K562 (cell line): ENCODE measurements around the gene TMEM184C. TPM values are rescaled to one million over a fixed set of nuclear protein-coding genes. Genes with fewer than 3 reads are reported as not detected.

Experiments
- ATAC-seq: fragments of 200-7000 bp; cut with Tn5 transposase; 3 replicates; pipeline ENCODE4 v1.9.1; 2020; ENCODE audit warnings: moderate library complexity
- BruUV-seq: library from RNA; stranded (reverse); fragments of 400-500 nt; replicated peaks from 2 replicates; lab custom pipeline; 2021; lab: Mats Ljungman, UMichigan
- CTCF ChIA-PET: fragments of 300-600 bp; formaldehyde crosslinking; extraction: SDS; loops from one replicate; lab custom pipeline; 2021; ENCODE audit warnings: low intra/inter-chr PET ratio; lab: Yijun Ruan, JAX
- POLR2A ChIA-PET: fragments of 300-600, 350-650 bp; sonication (Branson Sonifier 250); formaldehyde crosslinking; extraction: SDS; loops from one replicate; lab custom pipeline; 2021; ENCODE audit warnings: antibody characterized with exemption, inconsistent platforms; lab: Yijun Ruan, JAX
- DNase-seq, 4 experiments: peaks; one replicate each; pipeline versions ENCODE4 v3.0.0 to v3.0.0-alpha.2; 2011 to 2018; ENCODE audit warnings: low spot score in 3 of 4, mixed read lengths in 3 of 4; ENCODE audit errors: extremely low read depth in 1 of 4
- FAIRE-seq: peaks from 2 replicates; lab custom pipeline; 2011; peaks lifted over from hg19 to GRCh38; lab: Jason Lieb, UNC
- H2AFZ ChIP-seq: 2 replicates; pipeline ENCODE4 v1.6.0; 2011; ENCODE audit warnings: low read depth, low read length, control low read depth, inconsistent platforms
- H3K27ac ChIP-seq: fragments of 200-600 bp; 3 replicates; pipeline ENCODE4 v1.8.0; 2011; ENCODE audit warnings: low read depth, mild to moderate bottlenecking, control low read depth, inconsistent platforms, low read length, moderate library complexity, mixed read lengths; ENCODE audit errors: extremely low read depth
- H3K27me3 ChIP-seq, 2 experiments: fragments of 300-600 bp in 1 of 2; 2 replicates in 1 of 2; 3 replicates in 1 of 2; pipeline versions ENCODE4 v1.6.0 to v1.8.0; 2011; ENCODE audit warnings: inconsistent platforms in 2 of 2, low read length in 2 of 2, mild to moderate bottlenecking in 1 of 2, mixed read lengths in 1 of 2, moderate library complexity in 1 of 2; ENCODE audit not compliant: control insufficient read depth in 2 of 2, insufficient read depth in 2 of 2
- H3K36me3 ChIP-seq: fragments of 300-600 bp; 3 replicates; pipeline ENCODE4 v1.8.0; 2011; ENCODE audit warnings: mild to moderate bottlenecking, low read length, inconsistent platforms; ENCODE audit not compliant: control insufficient read depth, insufficient read depth
- H3K4me1 ChIP-seq, 2 experiments: fragments of 200-600 bp in 1 of 2; replicated peaks in 1 of 2; 2 replicates in 1 of 2; 3 replicates in 1 of 2; pipeline versions ENCODE4 v1.5.1 to v1.8.0; 2011; ENCODE audit warnings: inconsistent platforms in 2 of 2, low read length in 2 of 2, mild to moderate bottlenecking in 1 of 2, mixed read lengths in 1 of 2, moderate library complexity in 1 of 2; ENCODE audit not compliant: control insufficient read depth in 2 of 2, insufficient read depth in 2 of 2
- H3K4me2 ChIP-seq: 2 replicates; pipeline ENCODE4 v1.6.1; 2011; ENCODE audit warnings: low read length, control low read depth, inconsistent platforms, mixed read lengths; ENCODE audit not compliant: insufficient read depth
- H3K4me3 ChIP-seq: fragments of 200-600 bp; sonication (generic), shearing (Covaris generic); 2 replicates; pipeline ENCODE4 v1.5.1; 2016; ENCODE audit warnings: control low read depth, inconsistent platforms
- H3K79me2 ChIP-seq: fragments of 200-600 bp; 3 replicates; pipeline ENCODE4 v1.8.0; 2011; ENCODE audit warnings: low read length, inconsistent platforms; ENCODE audit not compliant: control insufficient read depth, insufficient read depth
- H3K9ac ChIP-seq, 2 experiments: 2 replicates each; pipeline versions ENCODE4 v1.6.0 to v1.6.1; 2011; ENCODE audit warnings: low read depth in 2 of 2, low read length in 2 of 2, control low read depth in 1 of 2, inconsistent platforms in 1 of 2, mild to moderate bottlenecking in 1 of 2, mixed read lengths in 1 of 2; ENCODE audit not compliant: insufficient read depth in 1 of 2
- H3K9me1 ChIP-seq: one replicate; pipeline ENCODE4 v1.6.0; 2011; ENCODE audit warnings: inconsistent platforms, mild to moderate bottlenecking, low read length, moderate library complexity; ENCODE audit not compliant: control insufficient read depth, insufficient read depth
- H3K9me3 ChIP-seq: replicated peaks from 2 replicates; pipeline ENCODE4 v1.5.1; 2011; ENCODE audit warnings: low read depth, low read length, inconsistent platforms; ENCODE audit not compliant: control insufficient read depth, insufficient read depth
- H4K20me1 ChIP-seq: replicated peaks from 2 replicates; pipeline ENCODE4 v1.6.1; 2011; ENCODE audit warnings: low read length, inconsistent platforms, mixed read lengths; ENCODE audit not compliant: control insufficient read depth, insufficient read depth
- BDP1 ChIP-seq: IDR thresholded peaks from 3 replicates; pipeline ENCODE4 v1.6.1; 2011; ENCODE audit not compliant: insufficient read length, insufficient read depth
- CCAR2 ChIP-seq: fragments of 200-400 bp; formaldehyde crosslinking; IDR thresholded peaks from 2 replicates; pipeline ENCODE4 v1.6.1; 2017; ENCODE audit warnings: mild to moderate bottlenecking, low read depth, low read length
- CHD4 ChIP-seq: fragments of 200-600 bp; sonication (generic); IDR thresholded peaks from 3 replicates; pipeline ENCODE4 v1.6.1; 2012; ENCODE audit warnings: low read depth, mild to moderate bottlenecking, mixed read lengths, low read length, inconsistent platforms; ENCODE audit not compliant: insufficient read depth, insufficient replicate concordance, poor library complexity, severe bottlenecking
- FOXJ2 ChIP-seq: fragments of 200-800 bp; sonication (Bioruptor generic); IDR thresholded peaks from 2 replicates; pipeline ENCODE4 v1.6.1; 2016; ENCODE audit warnings: missing genetic modification characterization, missing compliant biosample characterization
- FOXM1 ChIP-seq, 2 experiments: fragments of 450-650 bp in 1 of 2; sonication (generic) in 1 of 2; formaldehyde crosslinking in 1 of 2; IDR thresholded peaks; 2 replicates each; pipeline versions ENCODE4 v1.6.1 to v1.9.0; 2017 to 2022; ENCODE audit warnings: low read depth in 2 of 2, mild to moderate bottlenecking in 2 of 2, missing genetic modification reagents in 1 of 2, moderate library complexity in 1 of 2
- HDAC3 ChIP-seq: fragments of 450-650 bp; IDR thresholded peaks from 2 replicates; pipeline ENCODE4 v1.6.1; 2018; ENCODE audit warnings: borderline replicate concordance, mild to moderate bottlenecking, moderate library complexity; ENCODE audit not compliant: partially characterized antibody
- JUND ChIP-seq, 2 experiments: IDR thresholded peaks; 2 replicates in 1 of 2; 3 replicates in 1 of 2; pipeline ENCODE4 v1.6.1; 2011; ENCODE audit warnings: borderline replicate concordance in 2 of 2, low read depth in 2 of 2, low read length in 2 of 2, improper control_type of control experiment in 1 of 2, missing biosample characterization in 1 of 2, missing genetic modification characterization in 1 of 2, missing genetic modification reagents in 1 of 2
- KLF10 ChIP-seq: fragments of 250-450 bp; sonication (Bioruptor Pico); IDR thresholded peaks from 2 replicates; pipeline ENCODE4 v1.6.1; 2021; ENCODE audit warnings: matching md5 sums
- MTF1 ChIP-seq: fragments of 250-450 bp; sonication (Bioruptor Pico); IDR thresholded peaks from 2 replicates; pipeline ENCODE4 v1.9.0; 2021; ENCODE audit warnings: moderate library complexity, mild to moderate bottlenecking, inconsistent platforms, borderline replicate concordance
- NELFE ChIP-seq: IDR thresholded peaks from 2 replicates; pipeline ENCODE4 v1.6.1; 2011; ENCODE audit warnings: mild to moderate bottlenecking; ENCODE audit not compliant: insufficient read depth, insufficient read length
- PHF20 ChIP-seq: fragments of 450-650 bp; IDR thresholded peaks from 2 replicates; pipeline ENCODE4 v1.6.1; 2018; ENCODE audit not compliant: partially characterized antibody
- RBM25 ChIP-seq: fragments of 200-400 bp; formaldehyde crosslinking; IDR thresholded peaks from 2 replicates; pipeline ENCODE4 v1.6.1; 2018; ENCODE audit warnings: low read length, low read depth, moderate library complexity; ENCODE audit not compliant: severe bottlenecking
- TEAD1 ChIP-seq, 2 experiments: fragments of 450-650 bp in 1 of 2; sonication (generic) in 1 of 2; formaldehyde crosslinking; IDR thresholded peaks; 2 replicates each; pipeline versions ENCODE4 v1.4.0 to v1.8.0; 2020 to 2022; ENCODE audit warnings: mild to moderate bottlenecking in 2 of 2, missing genetic modification reagents in 1 of 2
- ZFP36 ChIP-seq: fragments of 150-350 bp; IDR thresholded peaks from 2 replicates; pipeline ENCODE4 v1.6.1; 2018; ENCODE audit warnings: low read length, low read depth; ENCODE audit not compliant: partially characterized antibody
- ZNF764 ChIP-seq: fragments of 250-450 bp; sonication (Bioruptor Pico); IDR thresholded peaks from 2 replicates; pipeline ENCODE4 v1.4.0; 2020; ENCODE audit warnings: low read depth, mild to moderate bottlenecking, moderate library complexity
- ZNF780A ChIP-seq: fragments of 250-450 bp; sonication (Bioruptor Pico); IDR thresholded peaks from 2 replicates; pipeline ENCODE4 v1.5.0; 2021; ENCODE audit warnings: mild to moderate bottlenecking
- WGBS: fragments of 100-300 bp; shearing (Covaris generic); methylation state at CpG from one replicate; pipeline ENCODE4 v1.1.6; 2016; ENCODE audit warnings: low coverage, mixed read lengths; ENCODE audit not compliant: insufficient coverage; ENCODE audit errors: missing lambda C conversion rate; 5-methylcytosine and 5-hydroxymethylcytosine counted together
- in situ Hi-C: fragments of 300-500 bp; cut with MboI; formaldehyde crosslinking; loops from 4 replicates; pipeline ENCODE4 v1.15.0; 2018; ENCODE audit warnings: inconsistent platforms, mixed read lengths
- intact Hi-C: fragments of 100-400 bp; cut with micrococcal nuclease; formaldehyde crosslinking; loops from 2 replicates; pipeline ENCODE4 v1.14.2; 2022
- polyA plus RNA-seq, 8 experiments: library from polyadenylated mRNA; depleted of rRNA in 4 of 8; stranded (reverse) in 5 of 8; unstranded in 3 of 8; fragments of >200 nt; fragmentation: Nextera tagmentation in 2 of 8; fragmentation: Illumina TruSeq in 1 of 8; extraction: Ambion mirVana in 2 of 8; extraction: Trizol in 1 of 8; gene quantifications; 2 replicates each; pipeline versions ENCODE4 v1.2.1 to v1.2.3, GENCODE V29; 2011 to 2014; ENCODE audit warnings: inconsistent platforms in 1 of 8, missing spikeins in 1 of 8
- total RNA-seq, 7 experiments: library from RNA; depleted of rRNA in 6 of 7; stranded (reverse); fragments of >200 nt in 6 of 7; fragmentation: Illumina TruSeq in 2 of 7; extraction: Trizol in 2 of 7; gene quantifications; 2 replicates each; pipeline versions ENCODE4 v1.2.1 to v1.2.3, GENCODE V29; 2011 to 2021; ENCODE audit warnings: low replicate concordance in 1 of 7
- TF ChIP-seq, protein P1 (sequence below): fragments of 450-650 bp; formaldehyde crosslinking; IDR thresholded peaks from 2 replicates; pipeline ENCODE4 v1.4.0; 2020; ENCODE audit warnings: mild to moderate bottlenecking, moderate library complexity
- TF ChIP-seq, protein P2 (sequence below): fragments of 250-450 bp; sonication (Bioruptor Pico); IDR thresholded peaks from 2 replicates; pipeline ENCODE4 v1.8.0; 2022; ENCODE audit warnings: inconsistent platforms, mild to moderate bottlenecking, moderate library complexity, borderline replicate concordance

The TMEM184C gene
- total and polyA plus RNA-seq, 9 of the 15 experiments (the other 6 are each of a cell fraction or from before 2014, with no cell fraction given): 3.9 to 24.2 (median 18.2) TPM

DNA sequence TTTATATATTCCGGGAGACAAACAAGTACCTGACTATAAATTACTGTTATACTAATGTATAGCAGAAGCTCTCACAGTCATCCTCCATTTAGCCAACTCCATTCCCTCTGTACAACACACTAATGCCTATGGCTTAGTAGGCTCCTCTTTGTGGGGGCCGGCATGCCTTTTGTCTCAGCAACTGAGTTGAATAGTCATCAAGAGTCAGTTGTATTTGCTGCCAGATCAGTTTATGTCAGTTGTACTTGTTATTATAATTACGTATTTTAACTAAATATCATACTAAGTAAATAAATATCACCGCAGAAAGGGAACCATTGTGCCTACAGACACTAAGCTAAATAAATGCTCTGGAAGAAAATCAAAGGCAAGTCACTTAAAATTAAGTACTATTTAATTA is 56.9 kb downstream of the TMEM184C start:
- H3K9me1 ChIP-seq: no peaks in the 10 kb centered on the region
- intact Hi-C loops: no loop called here
- H2AFZ ChIP-seq: no peak overlapping the region
- no peak overlapping the region for H3K9ac ChIP-seq
- in situ Hi-C loops: no loop called here
- ATAC-seq (no peak), FAIRE-seq (no peak), DNase-seq (no peak)
- ChIA-PET CTCF (no interaction called here), POLR2A (interaction anchor here (0.7 to 1.0 kb wide), 2 partner anchors 10 to 18 kb away, joined by 3 read pairs; partner anchors contain the start of gene PRMT9)
- H3K27me3 ChIP-seq: no peaks in the 10 kb centered on the region
- 98% methylated on average over 4 of the region's 4 CpGs for WGBS
- H3K9me3 ChIP-seq: no peaks in the 10 kb centered on the region
- H3K36me3 ChIP-seq: peaks cover 32% of the 10 kb centered on the region
- no peak for TF ChIP-seq KLF10 (CRISPR knock-in tag)
- no peak for TF ChIP-seq TEAD1 (CRISPR knock-in tag; IDR thresholded peaks at IDR 0.05)
- no peak for TF ChIP-seq NELFE
- TF ChIP-seq MTF1: no peak
- TF ChIP-seq CHD4: no peak
- TF ChIP-seq FOXJ2 (tag): no peak
- TF ChIP-seq FOXM1 (IDR thresholded peaks at IDR 0.05; ENCODE audit: low read depth): no peak
- TF ChIP-seq FOXM1 (CRISPR knock-in tag; IDR thresholded peaks at IDR 0.05; ENCODE audit: low read depth): no peak
- no peak for TF ChIP-seq PHF20
- TF ChIP-seq BDP1: no peak
- TF ChIP-seq HDAC3: no peak
- no peak for TF ChIP-seq ZNF780A (CRISPR knock-in tag)
- no peak for TF ChIP-seq JUND (IDR thresholded peaks at IDR 0.05; ENCODE audit: borderline replicate concordance, low read depth, low read length)
- no peak for TF ChIP-seq JUND (tag; IDR thresholded peaks at IDR 0.05; ENCODE audit: borderline replicate concordance, low read depth, low read length)
- TF ChIP-seq RBM25: no peak
- TF ChIP-seq ZNF764 (CRISPR knock-in tag): no peak
- TF ChIP-seq, protein P1, sequence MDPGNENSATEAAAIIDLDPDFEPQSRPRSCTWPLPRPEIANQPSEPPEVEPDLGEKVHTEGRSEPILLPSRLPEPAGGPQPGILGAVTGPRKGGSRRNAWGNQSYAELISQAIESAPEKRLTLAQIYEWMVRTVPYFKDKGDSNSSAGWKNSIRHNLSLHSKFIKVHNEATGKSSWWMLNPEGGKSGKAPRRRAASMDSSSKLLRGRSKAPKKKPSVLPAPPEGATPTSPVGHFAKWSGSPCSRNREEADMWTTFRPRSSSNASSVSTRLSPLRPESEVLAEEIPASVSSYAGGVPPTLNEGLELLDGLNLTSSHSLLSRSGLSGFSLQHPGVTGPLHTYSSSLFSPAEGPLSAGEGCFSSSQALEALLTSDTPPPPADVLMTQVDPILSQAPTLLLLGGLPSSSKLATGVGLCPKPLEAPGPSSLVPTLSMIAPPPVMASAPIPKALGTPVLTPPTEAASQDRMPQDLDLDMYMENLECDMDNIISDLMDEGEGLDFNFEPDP (CRISPR knock-in tag): no peak
- no peak for TF ChIP-seq CCAR2
- TF ChIP-seq, protein P2, sequence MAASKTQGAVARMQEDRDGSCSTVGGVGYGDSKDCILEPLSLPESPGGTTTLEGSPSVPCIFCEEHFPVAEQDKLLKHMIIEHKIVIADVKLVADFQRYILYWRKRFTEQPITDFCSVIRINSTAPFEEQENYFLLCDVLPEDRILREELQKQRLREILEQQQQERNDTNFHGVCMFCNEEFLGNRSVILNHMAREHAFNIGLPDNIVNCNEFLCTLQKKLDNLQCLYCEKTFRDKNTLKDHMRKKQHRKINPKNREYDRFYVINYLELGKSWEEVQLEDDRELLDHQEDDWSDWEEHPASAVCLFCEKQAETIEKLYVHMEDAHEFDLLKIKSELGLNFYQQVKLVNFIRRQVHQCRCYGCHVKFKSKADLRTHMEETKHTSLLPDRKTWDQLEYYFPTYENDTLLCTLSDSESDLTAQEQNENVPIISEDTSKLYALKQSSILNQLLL (CRISPR knock-in tag): no peak
- TF ChIP-seq ZFP36: no peak
- no peaks in the 10 kb centered on the region; the same call in 2 of the 3 replicates for H3K79me2 ChIP-seq
- H3K4me2 ChIP-seq: no peak overlapping the region
- no peak overlapping the region for H3K27ac ChIP-seq
- H3K4me1 ChIP-seq: no peaks in the 10 kb centered on the region
- H3K4me3 ChIP-seq: no peak overlapping the region
- no peaks in the 10 kb centered on the region for H4K20me1 ChIP-seq
- no TSS peak for BruUV-seq
